GM23338 (cell line): Measurements from ENCODE around the gene GRIK2. TPM values are rescaled to one million over a fixed set of nuclear protein-coding genes. Genes with fewer than 3 reads are reported as not detected.
A peak's percentile ranks its signal among the peaks of the same experiment; 100 is the strongest.

Experiments used
- ATAC-seq: fragments of 200-7000 bp; cut with Tn5 transposase; 3 replicates; pipeline ENCODE4 v1.9.1; 2020
- DNase-seq: peaks from one replicate; pipeline ENCODE4 v3.0.0-alpha.2; 2015; ENCODE audit warnings: low spot score
- H2AFZ ChIP-seq: fragments of 200-600 bp; sonication (generic); 2 replicates; pipeline ENCODE4 v1.8.0; 2016; ENCODE audit warnings: antibody characterized with exemption, mild to moderate bottlenecking, moderate library complexity
- H3F3A ChIP-seq: fragments of 200-600 bp; sonication (generic); replicated peaks from 2 replicates; pipeline ENCODE4 v1.8.0; 2017; ENCODE audit warnings: antibody characterized with exemption, mixed run types, low read depth
- H3K27ac ChIP-seq: fragments of 200-600 bp; sonication (generic); 2 replicates; pipeline ENCODE4 v1.6.1; 2016; ENCODE audit warnings: low read depth
- H3K27me3 ChIP-seq: fragments of 200-600 bp; sonication (generic); 2 replicates; pipeline ENCODE4 v1.8.0; 2016; ENCODE audit warnings: mild to moderate bottlenecking, mixed run types, moderate library complexity; ENCODE audit not compliant: insufficient read depth
- H3K36me3 ChIP-seq: fragments of 200-600 bp; sonication (generic); 2 replicates; pipeline ENCODE4 v1.8.0; 2016; ENCODE audit warnings: mild to moderate bottlenecking; ENCODE audit not compliant: insufficient read depth
- H3K4me1 ChIP-seq: fragments of 200-600 bp; sonication (generic); 2 replicates; pipeline ENCODE4 v1.8.0; 2016; ENCODE audit warnings: mild to moderate bottlenecking, moderate library complexity; ENCODE audit not compliant: insufficient read depth
- H3K4me2 ChIP-seq: fragments of 200-600 bp; sonication (generic); 2 replicates; pipeline ENCODE4 v1.7.1; 2017; ENCODE audit warnings: mixed run types
- H3K4me3 ChIP-seq: fragments of 200-600 bp; sonication (generic); 2 replicates; pipeline ENCODE4 v1.6.1; 2016; ENCODE audit warnings: mixed run types
- H3K79me2 ChIP-seq: fragments of 200-600 bp; sonication (generic); replicated peaks from 2 replicates; pipeline ENCODE4 v1.8.0; 2017; ENCODE audit warnings: mild to moderate bottlenecking; ENCODE audit not compliant: insufficient read depth
- H3K9me2 ChIP-seq: fragments of 200-600 bp; sonication (generic); 2 replicates; pipeline ENCODE4 v1.8.0; 2017; ENCODE audit not compliant: insufficient read depth
- H4K20me1 ChIP-seq: fragments of 200-600 bp; sonication (generic); replicated peaks from 2 replicates; pipeline ENCODE4 v1.8.0; 2017; ENCODE audit warnings: mild to moderate bottlenecking; ENCODE audit not compliant: insufficient read depth
- H3K27ac Mint-ChIP-seq: 2 replicates; pipeline ENCODE4 v1.8.0; 2020; ENCODE audit warnings: inconsistent platforms, mild to moderate bottlenecking, moderate library complexity, mixed read lengths
- H3K27me3 Mint-ChIP-seq: 3 replicates; pipeline ENCODE4 v1.8.0; 2022; ENCODE audit warnings: low read depth, mild to moderate bottlenecking, moderate library complexity, mixed read lengths, inconsistent platforms; ENCODE audit not compliant: insufficient read depth, poor library complexity
- H3K36me3 Mint-ChIP-seq: 3 replicates; pipeline ENCODE4 v1.8.0; 2021; ENCODE audit warnings: low read depth, mild to moderate bottlenecking, inconsistent platforms, moderate library complexity, mixed read lengths
- H3K4me1 Mint-ChIP-seq: 3 replicates; pipeline ENCODE4 v1.8.0; 2020; ENCODE audit warnings: mild to moderate bottlenecking, inconsistent platforms, mixed read lengths
- H3K4me3 Mint-ChIP-seq: 3 replicates; pipeline ENCODE4 v1.8.0; 2021; ENCODE audit warnings: moderate library complexity, mild to moderate bottlenecking, inconsistent platforms, mixed read lengths
- H3K9me3 Mint-ChIP-seq: 3 replicates; pipeline ENCODE4 v1.8.0; 2020; ENCODE audit warnings: moderate library complexity, mild to moderate bottlenecking, inconsistent platforms, mixed read lengths
- CREB1 ChIP-seq: fragments of 250-450 bp; sonication (Bioruptor Pico); IDR thresholded peaks from 2 replicates; pipeline ENCODE4 v1.5.0; 2020; ENCODE audit warnings: low read depth, mild to moderate bottlenecking, moderate library complexity
- EZH2 ChIP-seq: fragments of 200-600 bp; sonication (generic); IDR thresholded peaks from one replicate; pipeline ENCODE4 v1.8.0; 2017; ENCODE audit warnings: antibody characterized with exemption, mild to moderate bottlenecking, low read depth; ENCODE audit not compliant: unreplicated experiment
- EZH2phosphoT487 ChIP-seq: fragments of 200-600 bp; sonication (generic); IDR thresholded peaks from one replicate; pipeline ENCODE4 v1.8.1; 2018; ENCODE audit warnings: antibody characterized with exemption; ENCODE audit not compliant: unreplicated experiment
- STAT1 ChIP-seq: IDR thresholded peaks from one replicate; pipeline ENCODE4 v1.6.1; 2016; ENCODE audit warnings: antibody characterized with exemption; ENCODE audit not compliant: unreplicated experiment
- ZNF114 ChIP-seq: fragments of 250-450 bp; sonication (Bioruptor Pico); IDR thresholded peaks from 2 replicates; pipeline ENCODE4 v1.5.0; 2020; ENCODE audit warnings: mild to moderate bottlenecking, moderate library complexity
- ZNF331 ChIP-seq: fragments of 250-450 bp; sonication (Bioruptor Pico); IDR thresholded peaks from 2 replicates; pipeline ENCODE4 v1.5.0; 2020; ENCODE audit warnings: low read depth, mild to moderate bottlenecking, moderate library complexity
- polyA plus RNA-seq: library from polyadenylated mRNA; unstranded; fragments of >200 nt; fragmentation: Nextera tagmentation; extraction: Ambion mirVana; gene quantifications from 2 replicates; pipeline ENCODE4 v1.2.1, GENCODE V29; 2016
- total RNA-seq: library from RNA; depleted of rRNA; stranded (reverse); fragments of >200 nt; shearing (Covaris generic); gene quantifications from 2 replicates; pipeline ENCODE4 v1.2.3, GENCODE V29; 2014
- TF ChIP-seq, protein P1 (sequence below): fragments of 250-450 bp; sonication (Bioruptor Pico); IDR thresholded peaks from 2 replicates; pipeline ENCODE4 v1.5.0; 2020; ENCODE audit warnings: mild to moderate bottlenecking, moderate library complexity
- TF ChIP-seq, protein P2 (sequence below), 2 experiments: fragments of 200-600 bp in 1 of 2; sonication (generic) in 1 of 2; conservative IDR thresholded peaks; 2 replicates each; pipeline versions ENCODE4 v1.5.1 to v1.6.1; 2016 to 2017; ENCODE audit warnings: antibody characterized with exemption in 2 of 2, low read depth in 2 of 2, mild to moderate bottlenecking in 2 of 2, moderate library complexity in 1 of 2
- TF ChIP-seq, protein P3 (sequence below): IDR thresholded peaks from one replicate; pipeline ENCODE4 v1.6.1; 2018; ENCODE audit warnings: antibody characterized with exemption; ENCODE audit not compliant: unreplicated experiment

The GRIK2 gene
- total and polyA plus RNA-seq, 2 experiments from 2014 or later = 0.73 to 3.0 TPM

DNA sequence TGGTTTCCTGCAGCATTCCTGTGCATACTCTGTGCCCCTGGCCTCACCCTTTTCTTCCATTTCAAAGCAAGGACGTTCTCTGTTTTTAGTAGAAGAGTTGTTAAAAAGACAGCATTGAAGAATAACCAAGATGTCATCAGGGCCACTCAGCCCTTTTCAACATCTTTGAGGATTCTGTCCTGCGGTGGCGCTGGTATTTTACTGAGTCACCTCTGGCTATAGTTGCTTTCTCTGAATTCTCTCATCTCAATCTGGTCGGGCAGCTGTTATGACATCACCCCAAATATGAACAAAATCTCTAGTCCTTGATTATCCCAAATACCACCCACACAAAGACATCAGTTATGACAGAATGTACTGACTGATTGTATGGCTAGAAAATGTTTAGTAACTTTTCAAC, 204.2 kb downstream of the GRIK2 start:
- peaks cover 4% of the 10 kb centered on the region for H3K27me3 Mint-ChIP-seq
- H3K27ac Mint-ChIP-seq = peak overlapping the region; percentile 64
- H3K4me3 ChIP-seq = no peak overlapping the region
- peak; percentile 25 for DNase-seq
- peak overlapping the region; percentile 21; the same call in 1 of the 2 replicates for H3K4me2 ChIP-seq
- no peaks in the 10 kb centered on the region for H3K36me3 ChIP-seq
- TF ChIP-seq EZH2phosphoT487 (no peak), CREB1 (no peak), ZNF331 (CRISPR knock-in tag) (no peak), ZNF114 (no peak), STAT1 (no peak), EZH2 (no peak)
- TF ChIP-seq, protein P1, sequence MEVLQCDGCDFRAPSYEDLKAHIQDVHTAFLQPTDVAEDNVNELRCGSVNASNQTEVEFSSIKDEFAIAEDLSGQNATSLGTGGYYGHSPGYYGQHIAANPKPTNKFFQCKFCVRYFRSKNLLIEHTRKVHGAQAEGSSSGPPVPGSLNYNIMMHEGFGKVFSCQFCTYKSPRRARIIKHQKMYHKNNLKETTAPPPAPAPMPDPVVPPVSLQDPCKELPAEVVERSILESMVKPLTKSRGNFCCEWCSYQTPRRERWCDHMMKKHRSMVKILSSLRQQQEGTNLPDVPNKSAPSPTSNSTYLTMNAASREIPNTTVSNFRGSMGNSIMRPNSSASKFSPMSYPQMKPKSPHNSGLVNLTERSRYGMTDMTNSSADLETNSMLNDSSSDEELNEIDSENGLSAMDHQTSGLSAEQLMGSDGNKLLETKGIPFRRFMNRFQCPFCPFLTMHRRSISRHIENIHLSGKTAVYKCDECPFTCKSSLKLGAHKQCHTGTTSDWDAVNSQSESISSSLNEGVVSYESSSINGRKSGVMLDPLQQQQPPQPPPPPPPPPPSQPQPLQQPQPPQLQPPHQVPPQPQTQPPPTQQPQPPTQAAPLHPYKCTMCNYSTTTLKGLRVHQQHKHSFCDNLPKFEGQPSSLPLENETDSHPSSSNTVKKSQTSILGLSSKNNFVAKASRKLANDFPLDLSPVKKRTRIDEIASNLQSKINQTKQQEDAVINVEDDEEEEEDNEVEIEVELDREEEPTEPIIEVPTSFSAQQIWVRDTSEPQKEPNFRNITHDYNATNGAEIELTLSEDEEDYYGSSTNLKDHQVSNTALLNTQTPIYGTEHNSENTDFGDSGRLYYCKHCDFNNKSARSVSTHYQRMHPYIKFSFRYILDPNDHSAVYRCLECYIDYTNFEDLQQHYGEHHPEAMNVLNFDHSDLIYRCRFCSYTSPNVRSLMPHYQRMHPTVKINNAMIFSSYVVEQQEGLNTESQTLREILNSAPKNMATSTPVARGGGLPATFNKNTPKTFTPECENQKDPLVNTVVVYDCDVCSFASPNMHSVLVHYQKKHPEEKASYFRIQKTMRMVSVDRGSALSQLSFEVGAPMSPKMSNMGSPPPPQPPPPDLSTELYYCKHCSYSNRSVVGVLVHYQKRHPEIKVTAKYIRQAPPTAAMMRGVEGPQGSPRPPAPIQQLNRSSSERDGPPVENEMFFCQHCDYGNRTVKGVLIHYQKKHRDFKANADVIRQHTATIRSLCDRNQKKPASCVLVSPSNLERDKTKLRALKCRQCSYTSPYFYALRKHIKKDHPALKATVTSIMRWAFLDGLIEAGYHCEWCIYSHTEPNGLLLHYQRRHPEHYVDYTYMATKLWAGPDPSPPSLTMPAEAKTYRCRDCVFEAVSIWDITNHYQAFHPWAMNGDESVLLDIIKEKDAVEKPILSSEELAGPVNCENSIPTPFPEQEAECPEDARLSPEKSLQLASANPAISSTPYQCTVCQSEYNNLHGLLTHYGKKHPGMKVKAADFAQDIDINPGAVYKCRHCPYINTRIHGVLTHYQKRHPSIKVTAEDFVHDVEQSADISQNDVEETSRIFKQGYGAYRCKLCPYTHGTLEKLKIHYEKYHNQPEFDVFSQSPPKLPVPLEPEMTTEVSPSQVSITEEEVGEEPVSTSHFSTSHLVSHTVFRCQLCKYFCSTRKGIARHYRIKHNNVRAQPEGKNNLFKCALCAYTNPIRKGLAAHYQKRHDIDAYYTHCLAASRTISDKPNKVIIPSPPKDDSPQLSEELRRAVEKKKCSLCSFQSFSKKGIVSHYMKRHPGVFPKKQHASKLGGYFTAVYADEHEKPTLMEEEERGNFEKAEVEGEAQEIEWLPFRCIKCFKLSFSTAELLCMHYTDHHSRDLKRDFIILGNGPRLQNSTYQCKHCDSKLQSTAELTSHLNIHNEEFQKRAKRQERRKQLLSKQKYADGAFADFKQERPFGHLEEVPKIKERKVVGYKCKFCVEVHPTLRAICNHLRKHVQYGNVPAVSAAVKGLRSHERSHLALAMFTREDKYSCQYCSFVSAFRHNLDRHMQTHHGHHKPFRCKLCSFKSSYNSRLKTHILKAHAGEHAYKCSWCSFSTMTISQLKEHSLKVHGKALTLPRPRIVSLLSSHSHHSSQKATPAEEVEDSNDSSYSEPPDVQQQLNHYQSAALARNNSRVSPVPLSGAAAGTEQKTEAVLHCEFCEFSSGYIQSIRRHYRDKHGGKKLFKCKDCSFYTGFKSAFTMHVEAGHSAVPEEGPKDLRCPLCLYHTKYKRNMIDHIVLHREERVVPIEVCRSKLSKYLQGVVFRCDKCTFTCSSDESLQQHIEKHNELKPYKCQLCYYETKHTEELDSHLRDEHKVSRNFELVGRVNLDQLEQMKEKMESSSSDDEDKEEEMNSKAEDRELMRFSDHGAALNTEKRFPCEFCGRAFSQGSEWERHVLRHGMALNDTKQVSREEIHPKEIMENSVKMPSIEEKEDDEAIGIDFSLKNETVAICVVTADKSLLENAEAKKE = no peak
- TF ChIP-seq, protein P2, sequence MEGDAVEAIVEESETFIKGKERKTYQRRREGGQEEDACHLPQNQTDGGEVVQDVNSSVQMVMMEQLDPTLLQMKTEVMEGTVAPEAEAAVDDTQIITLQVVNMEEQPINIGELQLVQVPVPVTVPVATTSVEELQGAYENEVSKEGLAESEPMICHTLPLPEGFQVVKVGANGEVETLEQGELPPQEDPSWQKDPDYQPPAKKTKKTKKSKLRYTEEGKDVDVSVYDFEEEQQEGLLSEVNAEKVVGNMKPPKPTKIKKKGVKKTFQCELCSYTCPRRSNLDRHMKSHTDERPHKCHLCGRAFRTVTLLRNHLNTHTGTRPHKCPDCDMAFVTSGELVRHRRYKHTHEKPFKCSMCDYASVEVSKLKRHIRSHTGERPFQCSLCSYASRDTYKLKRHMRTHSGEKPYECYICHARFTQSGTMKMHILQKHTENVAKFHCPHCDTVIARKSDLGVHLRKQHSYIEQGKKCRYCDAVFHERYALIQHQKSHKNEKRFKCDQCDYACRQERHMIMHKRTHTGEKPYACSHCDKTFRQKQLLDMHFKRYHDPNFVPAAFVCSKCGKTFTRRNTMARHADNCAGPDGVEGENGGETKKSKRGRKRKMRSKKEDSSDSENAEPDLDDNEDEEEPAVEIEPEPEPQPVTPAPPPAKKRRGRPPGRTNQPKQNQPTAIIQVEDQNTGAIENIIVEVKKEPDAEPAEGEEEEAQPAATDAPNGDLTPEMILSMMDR (conservative IDR thresholded peaks at IDR 0.05; ENCODE audit: low read depth in 2 of 2) = peak in 1 of 2 experiments; percentile 22; a peak in 1 of 4 replicates
- TF ChIP-seq, protein P3, sequence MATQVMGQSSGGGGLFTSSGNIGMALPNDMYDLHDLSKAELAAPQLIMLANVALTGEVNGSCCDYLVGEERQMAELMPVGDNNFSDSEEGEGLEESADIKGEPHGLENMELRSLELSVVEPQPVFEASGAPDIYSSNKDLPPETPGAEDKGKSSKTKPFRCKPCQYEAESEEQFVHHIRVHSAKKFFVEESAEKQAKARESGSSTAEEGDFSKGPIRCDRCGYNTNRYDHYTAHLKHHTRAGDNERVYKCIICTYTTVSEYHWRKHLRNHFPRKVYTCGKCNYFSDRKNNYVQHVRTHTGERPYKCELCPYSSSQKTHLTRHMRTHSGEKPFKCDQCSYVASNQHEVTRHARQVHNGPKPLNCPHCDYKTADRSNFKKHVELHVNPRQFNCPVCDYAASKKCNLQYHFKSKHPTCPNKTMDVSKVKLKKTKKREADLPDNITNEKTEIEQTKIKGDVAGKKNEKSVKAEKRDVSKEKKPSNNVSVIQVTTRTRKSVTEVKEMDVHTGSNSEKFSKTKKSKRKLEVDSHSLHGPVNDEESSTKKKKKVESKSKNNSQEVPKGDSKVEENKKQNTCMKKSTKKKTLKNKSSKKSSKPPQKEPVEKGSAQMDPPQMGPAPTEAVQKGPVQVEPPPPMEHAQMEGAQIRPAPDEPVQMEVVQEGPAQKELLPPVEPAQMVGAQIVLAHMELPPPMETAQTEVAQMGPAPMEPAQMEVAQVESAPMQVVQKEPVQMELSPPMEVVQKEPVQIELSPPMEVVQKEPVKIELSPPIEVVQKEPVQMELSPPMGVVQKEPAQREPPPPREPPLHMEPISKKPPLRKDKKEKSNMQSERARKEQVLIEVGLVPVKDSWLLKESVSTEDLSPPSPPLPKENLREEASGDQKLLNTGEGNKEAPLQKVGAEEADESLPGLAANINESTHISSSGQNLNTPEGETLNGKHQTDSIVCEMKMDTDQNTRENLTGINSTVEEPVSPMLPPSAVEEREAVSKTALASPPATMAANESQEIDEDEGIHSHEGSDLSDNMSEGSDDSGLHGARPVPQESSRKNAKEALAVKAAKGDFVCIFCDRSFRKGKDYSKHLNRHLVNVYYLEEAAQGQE = no peak
- H3K36me3 Mint-ChIP-seq = no peaks in the 10 kb centered on the region
- H3K4me3 Mint-ChIP-seq = no peak overlapping the region
- peak; percentile 48 for ATAC-seq
- no peaks in the 10 kb centered on the region for H3K79me2 ChIP-seq
- H3F3A ChIP-seq = no peaks in the 10 kb centered on the region
- H3K9me2 ChIP-seq = no peaks in the 10 kb centered on the region
- H3K4me1 ChIP-seq = peaks cover 13% of the 10 kb centered on the region
- H3K9me3 Mint-ChIP-seq = no peaks in the 10 kb centered on the region; the same call in 2 of the 3 replicates
- no peak overlapping the region for H3K27ac ChIP-seq
- H2AFZ ChIP-seq = no peak overlapping the region; the same call in 1 of the 2 replicates
- no peaks in the 10 kb centered on the region for H4K20me1 ChIP-seq
- no peaks in the 10 kb centered on the region for H3K27me3 ChIP-seq
- peaks cover 14% of the 10 kb centered on the region for H3K4me1 Mint-ChIP-seq
